ENCODE measurements around the gene ZBTB11. TPM values are rescaled to one million over a fixed set of nuclear protein-coding genes. Genes with fewer than 3 reads are reported as not detected.
"Not testable (repeated sequence)": the region's sequence is repeated elsewhere in the genome, so short reads cannot be mapped to it uniquely, and the experiment has no call there.

The ZBTB11 gene
- total RNA-seq, 4 donors from 2014 or later = 28.0 to 43.6 (median 35.9) TPM

GRCh38 chr3:101632586-101632985, 44.3 kb downstream of the ZBTB11 start:
- intact Hi-C loops (cut with DNase I) = no loop called here
- no peak for DNase-seq

DNA sequence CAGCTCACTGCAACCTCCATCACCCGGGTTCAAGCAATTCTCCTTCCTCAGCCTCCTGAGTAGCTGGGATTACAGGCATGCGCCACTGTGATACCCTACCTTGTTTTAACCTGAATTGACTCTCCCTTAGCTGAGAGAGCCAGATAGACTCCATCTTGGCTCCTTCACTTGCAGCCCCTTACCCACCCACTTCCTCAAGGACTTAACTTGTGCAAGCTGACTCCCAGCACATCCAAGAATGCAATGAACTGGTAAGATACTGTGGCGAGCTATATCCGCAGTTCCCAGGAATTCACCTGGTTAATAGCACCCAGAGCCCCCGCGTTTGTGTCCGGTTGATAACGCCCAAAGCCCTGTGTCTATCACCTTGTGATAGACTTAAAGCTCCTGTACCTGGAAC, 45.0 kb downstream of the ZBTB11 start:
- H3K9me3 ChIP-seq; H3K36me3 ChIP-seq; H3K27ac ChIP-seq; H3K4me3 ChIP-seq (replicated peaks in 1 of 3); H3K4me1 ChIP-seq; intact Hi-C loops (cut with DNase I); H3K27me3 ChIP-seq; DNase-seq: not testable (repeated sequence)
- WGBS, 2 donors = 89% methylated on average over 8 of the region's 8 CpGs

More at GRCh38 chr3:101632586-101632985, 44.3 kb downstream of the ZBTB11 start:
- no peaks in the 10 kb centered on the region for H3K36me3 ChIP-seq
- no peaks in the 10 kb centered on the region for H3K9me3 ChIP-seq
- H3K4me1 ChIP-seq = no peaks in the 10 kb centered on the region
- 72 to 87% methylated on average over 11 of the region's 11 CpGs for WGBS, 2 donors
- H3K4me3 ChIP-seq (replicated peaks in 1 of 3) = no peak overlapping the region
- no peak for TF ChIP-seq CTCF (IDR thresholded peaks at IDR 0.05)
- TF ChIP-seq POLR2A (IDR thresholded peaks at IDR 0.05) = no peak
- H3K27me3 ChIP-seq = no peaks in the 10 kb centered on the region
- H3K27ac ChIP-seq = no peak overlapping the region

DNA sequence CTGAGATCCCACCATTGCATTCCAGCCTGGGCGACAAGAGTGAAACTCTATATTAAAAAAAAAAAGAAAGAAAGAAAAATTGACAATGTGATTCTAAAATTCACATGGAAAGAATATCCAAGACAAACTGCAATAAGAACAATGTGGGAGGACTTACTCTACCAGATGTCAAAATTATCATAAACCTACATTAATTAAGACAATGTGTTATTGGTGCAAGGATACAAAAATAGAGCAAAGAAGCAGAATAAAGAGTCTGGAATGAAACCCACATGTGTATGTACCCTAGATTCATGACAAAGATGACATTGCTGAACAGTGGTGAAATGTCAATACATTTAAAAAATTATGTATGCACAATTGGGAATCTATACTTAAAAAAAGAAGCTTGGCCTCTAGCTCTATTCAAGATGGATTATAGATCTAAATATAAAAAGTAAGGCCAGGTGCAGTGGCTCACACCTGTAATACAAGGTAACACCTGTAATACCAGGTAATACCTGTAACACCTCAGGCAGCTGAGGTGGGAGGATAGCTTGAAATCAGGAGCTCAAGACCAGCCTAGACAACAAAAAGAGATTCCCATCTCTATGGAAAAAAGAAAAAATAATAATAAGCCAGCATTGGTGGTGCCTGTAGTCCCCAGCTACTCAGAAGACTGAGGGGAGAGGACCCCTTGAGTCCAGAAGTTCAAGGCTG, 45.7 kb downstream of the ZBTB11 start:
- Histone ChIP-seq H3K4me3 (replicated peaks in 1 of 3) (no peak overlapping the region), H3K9me3 (no peaks in the 10 kb centered on the region), H3K27ac (no peak overlapping the region), H3K4me1 (no peaks in the 10 kb centered on the region), H3K36me3 (no peaks in the 10 kb centered on the region), H3K27me3 (no peaks in the 10 kb centered on the region)
- intact Hi-C loops (cut with DNase I) = no loop called here
- TF ChIP-seq CTCF (IDR thresholded peaks at IDR 0.05) (no peak), POLR2A (IDR thresholded peaks at IDR 0.05) (no peak)
- WGBS, 2 donors = 92 to 96% methylated on average over 1 of the region's 1 CpG
- no peak for DNase-seq

DNA sequence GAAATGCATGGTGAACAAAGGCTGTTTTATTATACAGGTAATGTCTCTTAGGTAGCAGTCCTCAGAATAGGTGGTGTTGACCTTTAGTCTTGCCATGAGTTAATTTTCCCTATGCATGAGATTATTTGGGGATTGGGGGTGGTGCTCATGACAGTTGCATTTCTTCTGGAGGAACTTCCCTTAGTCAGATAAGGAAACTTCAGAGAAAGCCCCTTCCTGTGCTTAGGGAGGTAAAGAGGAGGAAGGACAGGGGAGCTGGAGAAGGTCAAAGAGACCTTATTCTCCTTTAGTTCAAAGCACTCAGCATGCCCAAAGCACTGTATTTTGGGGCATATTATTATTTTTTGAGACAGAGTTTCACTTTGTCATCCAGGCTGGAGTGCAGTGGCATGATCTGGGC, 47.7 kb downstream of the ZBTB11 start:
- Histone ChIP-seq H3K27ac (no peak overlapping the region), H3K4me3 (replicated peaks in 1 of 3) (no peak overlapping the region), H3K4me1 (no peaks in the 10 kb centered on the region), H3K27me3 (no peaks in the 10 kb centered on the region), H3K9me3 (no peaks in the 10 kb centered on the region), H3K36me3 (no peaks in the 10 kb centered on the region)
- TF ChIP-seq CTCF (IDR thresholded peaks at IDR 0.05) (no peak), POLR2A (IDR thresholded peaks at IDR 0.05) (no peak)
- intact Hi-C loops (cut with DNase I) = no loop called here
- no peak for DNase-seq

DNA sequence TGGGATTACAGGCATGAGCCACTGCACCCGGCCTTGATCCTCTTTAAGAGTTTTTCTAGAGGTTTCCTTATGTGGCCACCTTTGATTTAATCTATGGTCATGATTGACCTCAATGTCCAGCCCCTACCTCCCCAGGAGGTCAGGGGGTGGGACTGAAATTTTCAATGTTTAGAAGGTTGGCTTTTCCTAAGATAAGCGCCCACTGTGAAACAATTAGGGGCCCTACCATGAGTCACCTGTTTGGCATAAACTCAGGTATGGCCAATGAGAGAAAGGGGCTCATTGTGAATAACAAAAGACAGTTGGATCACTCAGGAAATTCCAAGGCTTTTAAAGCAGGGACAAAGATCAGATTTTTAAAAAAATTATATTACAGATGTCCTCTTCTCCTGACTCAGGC, 51.1 kb downstream of the ZBTB11 start:
- no peaks in the 10 kb centered on the region for H3K4me1 ChIP-seq
- H3K27ac ChIP-seq = no peak overlapping the region
- no peak overlapping the region for H3K4me3 ChIP-seq (replicated peaks in 1 of 3)
- no peak for TF ChIP-seq POLR2A (IDR thresholded peaks at IDR 0.05)
- 86 to 91% methylated on average over 2 of the region's 2 CpGs for WGBS, 2 donors
- intact Hi-C loops (cut with DNase I) = no loop called here
- H3K27me3 ChIP-seq = no peaks in the 10 kb centered on the region
- no peak for DNase-seq
- no peaks in the 10 kb centered on the region for H3K36me3 ChIP-seq
- H3K9me3 ChIP-seq = no peaks in the 10 kb centered on the region

DNA sequence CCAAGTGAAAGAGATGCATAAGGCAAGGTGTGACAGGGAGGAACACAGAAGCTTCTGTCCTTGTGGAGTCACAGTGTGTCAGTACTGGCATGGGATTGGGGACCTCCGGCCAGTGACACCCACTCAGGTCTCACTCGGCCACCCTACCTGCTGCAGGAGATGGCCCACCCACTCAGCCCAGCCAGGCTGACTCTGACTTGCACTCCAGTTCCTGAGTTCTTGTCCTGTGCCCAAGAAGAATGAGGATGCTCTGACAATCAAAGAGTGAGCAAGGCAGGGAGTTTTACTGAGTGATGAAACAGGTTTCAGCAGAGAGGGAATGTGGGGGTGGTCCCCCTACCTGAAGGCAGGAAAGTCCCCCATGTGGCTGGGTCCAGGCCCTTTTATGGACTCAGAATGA, 52.1 kb downstream of the ZBTB11 start:
- no peaks in the 10 kb centered on the region for H3K9me3 ChIP-seq

More for the DNA sequence above, 52.1 kb downstream of the ZBTB11 start:
- intact Hi-C loops (cut with DNase I) = no loop called here
- no peaks in the 10 kb centered on the region for H3K4me1 ChIP-seq
- TF ChIP-seq POLR2A (IDR thresholded peaks at IDR 0.05) (no peak), CTCF (IDR thresholded peaks at IDR 0.05) (no peak)
- no peak overlapping the region for H3K27ac ChIP-seq
- WGBS, 2 donors = 88 to 90% methylated on average over 2 of the region's 2 CpGs
- no peaks in the 10 kb centered on the region for H3K27me3 ChIP-seq
- no peak overlapping the region for H3K4me3 ChIP-seq (replicated peaks in 1 of 3)
- H3K36me3 ChIP-seq = no peaks in the 10 kb centered on the region
- DNase-seq = no peak
